Endothelial cell of umbilical vein (primary cell): ENCODE results near the gene ZNF385D.

Experiments used
- EZH2 ChIP-seq: IDR thresholded peaks from 2 replicates; pipeline ENCODE4 v1.6.1; 2012; ENCODE audit warnings: borderline replicate concordance, low read depth, mild to moderate bottlenecking, moderate library complexity, low read length, inconsistent platforms; ENCODE audit not compliant: severe bottlenecking
- FOS ChIP-seq: IDR thresholded peaks from 2 replicates; pipeline ENCODE4 v1.6.1; 2011; ENCODE audit warnings: mild to moderate bottlenecking, low read length, moderate library complexity, borderline replicate concordance; ENCODE audit not compliant: insufficient read depth
- JUN ChIP-seq: IDR thresholded peaks from 2 replicates; pipeline ENCODE4 v1.6.1; 2011; ENCODE audit warnings: borderline replicate concordance, low read depth; ENCODE audit not compliant: insufficient read length, insufficient read depth
- POLR2A ChIP-seq: IDR thresholded peaks from 2 replicates; pipeline ENCODE4 v1.6.1; 2012; ENCODE audit warnings: low read depth, mild to moderate bottlenecking, control low read depth, low read length
- POLR2AphosphoS5 ChIP-seq: IDR thresholded peaks from 2 replicates; pipeline ENCODE4 v1.6.1; 2012; ENCODE audit warnings: low read depth, mild to moderate bottlenecking, control low read depth, low read length, moderate library complexity; ENCODE audit not compliant: insufficient read depth
- TF ChIP-seq, protein P1 (sequence below), 2 donors: IDR thresholded peaks; 1 replicate in 1 of 2; 2 replicates in 1 of 2; pipeline ENCODE4 v1.5.1; 2011; ENCODE audit warnings: low read length in 2 of 2, mild to moderate bottlenecking in 2 of 2, moderate library complexity in 2 of 2, control low read depth in 1 of 2, inconsistent platforms in 1 of 2, low read depth in 1 of 2; ENCODE audit not compliant: insufficient read depth in 1 of 2; ENCODE audit errors: extremely low read depth in 1 of 2

DNA sequence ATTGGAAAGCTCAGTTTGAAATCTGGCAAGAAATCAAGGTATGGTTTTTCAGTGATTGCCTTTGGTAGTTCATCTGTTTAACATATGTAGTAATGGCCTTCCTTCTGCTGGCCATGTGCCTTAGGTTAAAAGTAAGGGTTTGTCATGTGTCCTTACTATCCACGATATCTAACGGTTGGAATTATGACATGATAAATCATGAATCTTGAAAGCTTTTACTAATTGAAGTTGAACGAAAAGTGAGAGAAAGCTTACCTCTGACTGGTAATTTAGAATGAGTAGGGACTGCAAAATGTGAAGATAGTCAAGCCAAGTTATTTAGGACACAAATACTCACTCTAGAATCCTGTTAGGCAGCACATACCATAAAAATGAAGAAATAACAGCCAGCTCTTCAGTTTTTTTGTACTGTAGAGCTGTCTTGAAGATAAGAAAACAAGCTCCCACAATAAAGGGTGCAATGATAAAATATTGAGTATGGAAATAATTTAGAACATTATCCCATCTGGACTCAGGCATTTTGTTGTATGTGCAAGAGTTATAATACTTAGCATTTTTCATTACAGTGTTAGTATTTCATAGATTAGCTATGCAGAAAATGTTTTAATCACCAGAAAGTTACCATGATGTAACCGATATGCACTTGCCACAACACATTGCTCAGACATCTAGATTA lies 303.4 kb downstream of the ZNF385D start:
- TF ChIP-seq, protein P1, sequence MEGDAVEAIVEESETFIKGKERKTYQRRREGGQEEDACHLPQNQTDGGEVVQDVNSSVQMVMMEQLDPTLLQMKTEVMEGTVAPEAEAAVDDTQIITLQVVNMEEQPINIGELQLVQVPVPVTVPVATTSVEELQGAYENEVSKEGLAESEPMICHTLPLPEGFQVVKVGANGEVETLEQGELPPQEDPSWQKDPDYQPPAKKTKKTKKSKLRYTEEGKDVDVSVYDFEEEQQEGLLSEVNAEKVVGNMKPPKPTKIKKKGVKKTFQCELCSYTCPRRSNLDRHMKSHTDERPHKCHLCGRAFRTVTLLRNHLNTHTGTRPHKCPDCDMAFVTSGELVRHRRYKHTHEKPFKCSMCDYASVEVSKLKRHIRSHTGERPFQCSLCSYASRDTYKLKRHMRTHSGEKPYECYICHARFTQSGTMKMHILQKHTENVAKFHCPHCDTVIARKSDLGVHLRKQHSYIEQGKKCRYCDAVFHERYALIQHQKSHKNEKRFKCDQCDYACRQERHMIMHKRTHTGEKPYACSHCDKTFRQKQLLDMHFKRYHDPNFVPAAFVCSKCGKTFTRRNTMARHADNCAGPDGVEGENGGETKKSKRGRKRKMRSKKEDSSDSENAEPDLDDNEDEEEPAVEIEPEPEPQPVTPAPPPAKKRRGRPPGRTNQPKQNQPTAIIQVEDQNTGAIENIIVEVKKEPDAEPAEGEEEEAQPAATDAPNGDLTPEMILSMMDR (IDR thresholded peaks at IDR 0.05; ENCODE audit: extremely low read depth in 1 of 2, insufficient read depth in 1 of 2, low read depth in 1 of 2, low read length in 2 of 2), result no peak
- TF ChIP-seq POLR2AphosphoS5 (no peak), FOS (no peak), EZH2 (no peak), JUN (no peak), POLR2A (no peak)
